Measurements from ENCODE around the gene NFIC.
A peak's percentile ranks its signal among the peaks of the same experiment; 100 is the strongest.

NFIC gene

DNA sequence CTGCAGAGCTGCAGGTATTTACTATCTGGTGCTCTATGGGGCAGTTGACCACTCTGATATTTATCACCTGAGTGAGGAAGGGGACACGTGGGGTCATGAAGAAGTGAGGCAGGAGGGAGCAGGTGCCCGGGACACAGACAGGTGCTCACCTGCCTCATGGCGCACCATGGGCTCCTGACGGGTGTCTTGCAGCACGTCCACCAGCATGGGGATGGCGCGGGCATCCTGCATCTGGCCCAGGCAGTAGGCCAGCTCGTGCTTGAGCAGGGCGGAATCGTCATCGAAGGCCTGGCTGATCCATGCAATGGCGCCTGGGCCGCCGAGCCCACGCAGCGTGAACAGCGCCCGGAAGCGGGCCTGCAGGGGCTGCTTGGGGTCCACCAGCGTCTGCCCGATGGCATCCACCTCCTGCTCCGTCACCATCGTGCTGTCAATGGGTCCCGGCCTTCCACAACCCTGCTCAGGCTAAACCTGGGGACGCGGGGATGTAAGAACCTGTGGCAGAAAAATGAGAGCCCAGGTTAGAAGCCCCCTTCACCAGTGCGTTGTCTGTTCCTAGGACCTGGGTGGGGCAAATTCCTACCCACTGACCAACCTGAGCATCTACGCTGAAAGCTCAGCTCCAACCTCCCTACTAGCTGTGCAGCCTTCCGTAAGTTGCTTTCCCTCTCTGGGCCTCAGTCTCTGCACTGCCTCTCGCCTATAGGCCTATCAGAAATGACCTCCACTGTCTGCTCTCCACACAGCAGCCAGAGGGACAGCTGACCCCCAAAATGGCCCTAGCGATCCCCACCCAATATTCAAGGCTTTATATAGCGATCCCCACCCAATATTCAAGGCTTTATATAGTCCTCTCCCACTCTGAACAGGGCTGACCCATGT lies 130.2 kb downstream of the NFIC start:
- Histone ChIP-seq H3K79me2 (ENCODE audit: insufficient read depth, low read length) (peaks cover 13% of the 10 kb centered on the region), H3K9me2 (ENCODE audit: low read depth, low read length) (no peaks in the 10 kb centered on the region), H3K9ac (ENCODE audit: low read length) (no peak overlapping the region), H3K4me2 (ENCODE audit: low read length) (no peak overlapping the region), H3K4me3 (ENCODE audit: low read depth, low read length, poor library complexity, severe bottlenecking) (no peak overlapping the region), H2AFZ (ENCODE audit: low read length) (no peak overlapping the region), H3K27ac (ENCODE audit: low read depth, low read length, poor library complexity, severe bottlenecking) (no peak overlapping the region), H3K4me1 (ENCODE audit: insufficient read depth, low read length, severe bottlenecking) (peaks cover 22% of the 10 kb centered on the region), H3K27me3 (ENCODE audit: insufficient read depth, low read length) (no peaks in the 10 kb centered on the region), H4K20me1 (ENCODE audit: insufficient read depth, low read length) (no peaks in the 10 kb centered on the region), H3K36me3 (ENCODE audit: insufficient read depth, low read length) (peaks cover 50% of the 10 kb centered on the region), H3K9me3 (ENCODE audit: low read length) (no peaks in the 10 kb centered on the region), H3F3A (ENCODE audit: insufficient read depth, low read length) (no peaks in the 10 kb centered on the region)
- TF ChIP-seq, protein P1, sequence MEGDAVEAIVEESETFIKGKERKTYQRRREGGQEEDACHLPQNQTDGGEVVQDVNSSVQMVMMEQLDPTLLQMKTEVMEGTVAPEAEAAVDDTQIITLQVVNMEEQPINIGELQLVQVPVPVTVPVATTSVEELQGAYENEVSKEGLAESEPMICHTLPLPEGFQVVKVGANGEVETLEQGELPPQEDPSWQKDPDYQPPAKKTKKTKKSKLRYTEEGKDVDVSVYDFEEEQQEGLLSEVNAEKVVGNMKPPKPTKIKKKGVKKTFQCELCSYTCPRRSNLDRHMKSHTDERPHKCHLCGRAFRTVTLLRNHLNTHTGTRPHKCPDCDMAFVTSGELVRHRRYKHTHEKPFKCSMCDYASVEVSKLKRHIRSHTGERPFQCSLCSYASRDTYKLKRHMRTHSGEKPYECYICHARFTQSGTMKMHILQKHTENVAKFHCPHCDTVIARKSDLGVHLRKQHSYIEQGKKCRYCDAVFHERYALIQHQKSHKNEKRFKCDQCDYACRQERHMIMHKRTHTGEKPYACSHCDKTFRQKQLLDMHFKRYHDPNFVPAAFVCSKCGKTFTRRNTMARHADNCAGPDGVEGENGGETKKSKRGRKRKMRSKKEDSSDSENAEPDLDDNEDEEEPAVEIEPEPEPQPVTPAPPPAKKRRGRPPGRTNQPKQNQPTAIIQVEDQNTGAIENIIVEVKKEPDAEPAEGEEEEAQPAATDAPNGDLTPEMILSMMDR (IDR thresholded peaks at IDR 0.05; ENCODE audit: low read length), result no peak
- TF ChIP-seq EZH2 (IDR thresholded peaks at IDR 0.05; ENCODE audit: borderline replicate concordance, low read length), result no peak

DNA sequence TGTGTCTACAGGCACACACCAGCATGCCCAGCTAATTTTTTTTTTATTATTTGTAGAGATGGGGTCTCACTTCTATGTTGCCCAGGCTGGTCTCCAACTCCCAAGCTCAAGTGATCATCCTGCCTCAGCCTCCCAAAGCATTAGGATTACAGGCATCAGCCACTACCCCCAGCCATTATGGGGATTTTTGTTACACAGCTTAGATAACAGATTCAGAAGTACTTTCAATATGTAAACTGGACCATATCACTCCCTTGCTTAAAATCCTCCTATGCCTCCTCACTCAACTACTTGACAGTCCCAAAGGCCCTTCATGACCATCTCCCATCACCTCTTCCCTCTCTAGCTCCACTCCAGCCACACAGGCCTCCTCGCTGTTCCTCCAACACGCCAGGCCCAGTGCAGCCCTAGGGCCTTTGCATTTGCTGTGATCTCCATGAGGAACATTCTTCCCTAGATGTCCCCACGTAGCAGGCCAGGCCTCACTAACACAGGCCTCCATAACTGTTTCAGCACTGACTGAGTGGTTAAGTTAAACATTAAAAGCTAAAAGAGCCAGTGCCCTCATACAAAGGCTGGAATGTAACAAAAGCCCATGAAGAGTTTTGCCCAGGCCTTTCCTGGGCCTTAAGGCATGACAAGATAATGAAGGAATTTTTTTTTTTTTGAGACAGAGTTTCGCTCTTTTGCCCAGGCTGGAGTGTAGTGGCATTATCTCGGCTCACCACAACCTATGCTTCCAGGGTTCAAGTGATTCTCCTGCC lies 131.6 kb downstream of the NFIC start:
- Histone ChIP-seq H3K4me1 (ENCODE audit: insufficient read depth, low read length, severe bottlenecking) (peaks cover 22% of the 10 kb centered on the region), H2AFZ (ENCODE audit: low read length) (no peak overlapping the region), H3K9me2 (ENCODE audit: low read depth, low read length) (no peaks in the 10 kb centered on the region), H3K27ac (ENCODE audit: low read depth, low read length, poor library complexity, severe bottlenecking) (no peak overlapping the region), H3K27me3 (ENCODE audit: insufficient read depth, low read length) (no peaks in the 10 kb centered on the region), H4K20me1 (ENCODE audit: insufficient read depth, low read length) (no peaks in the 10 kb centered on the region), H3K4me2 (ENCODE audit: low read length) (no peak overlapping the region), H3K9ac (ENCODE audit: low read length) (no peak overlapping the region), H3K4me3 (ENCODE audit: low read depth, low read length, poor library complexity, severe bottlenecking) (no peak overlapping the region), H3K36me3 (ENCODE audit: insufficient read depth, low read length) (peaks cover 37% of the 10 kb centered on the region), H3F3A (ENCODE audit: insufficient read depth, low read length) (no peaks in the 10 kb centered on the region), H3K79me2 (ENCODE audit: insufficient read depth, low read length) (peaks cover 13% of the 10 kb centered on the region), H3K9me3 (ENCODE audit: low read length) (no peaks in the 10 kb centered on the region)
- TF ChIP-seq, protein P1 (IDR thresholded peaks at IDR 0.05; ENCODE audit: low read length), result no peak
- no peak for TF ChIP-seq EZH2 (IDR thresholded peaks at IDR 0.05; ENCODE audit: borderline replicate concordance, low read length)

DNA sequence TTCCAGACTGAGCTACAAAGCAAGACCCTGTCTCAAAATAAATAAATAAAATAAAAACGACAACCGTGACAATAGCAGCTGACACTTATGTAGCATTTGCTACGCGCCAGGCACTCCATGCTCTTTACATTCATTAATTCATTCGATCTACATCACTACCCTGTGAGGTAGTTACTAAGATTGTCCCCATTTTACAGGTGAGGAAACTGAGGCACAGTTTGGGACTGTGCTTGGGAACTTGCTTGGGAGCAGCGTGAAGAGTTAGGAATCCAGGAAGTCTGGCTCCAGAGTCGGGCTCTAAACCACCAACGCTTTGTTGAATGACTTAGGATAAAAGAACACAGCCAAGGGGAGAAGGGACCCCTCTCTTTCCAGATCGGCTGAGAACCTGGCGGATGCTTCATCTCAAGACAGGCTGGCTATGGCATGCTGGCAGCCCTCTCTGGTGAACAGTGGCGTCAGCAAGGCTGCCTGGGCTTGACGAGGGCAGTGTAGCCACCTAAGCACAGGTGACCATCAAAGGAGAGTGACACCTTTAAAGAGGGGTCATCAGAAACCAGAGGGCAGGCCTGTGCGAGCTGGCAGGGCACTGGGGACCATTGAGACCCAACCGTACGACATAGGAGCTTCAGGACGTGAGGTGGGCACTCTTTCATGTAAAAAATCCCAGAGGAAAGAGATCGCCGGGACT lies 133.5 kb downstream of the NFIC start:
- no peaks in the 10 kb centered on the region for H4K20me1 ChIP-seq (ENCODE audit: insufficient read depth, low read length)
- H3K9ac ChIP-seq (ENCODE audit: low read length), result peak overlapping the region; percentile 98
- no peaks in the 10 kb centered on the region for H3K9me3 ChIP-seq (ENCODE audit: low read length)
- peaks cover 31% of the 10 kb centered on the region for H3K36me3 ChIP-seq (ENCODE audit: insufficient read depth, low read length)
- TF ChIP-seq EZH2 (IDR thresholded peaks at IDR 0.05; ENCODE audit: borderline replicate concordance, low read length), result no peak
- TF ChIP-seq, protein P1 (IDR thresholded peaks at IDR 0.05; ENCODE audit: low read length), result no peak
- H3K27me3 ChIP-seq (ENCODE audit: insufficient read depth, low read length), result no peaks in the 10 kb centered on the region
- H3K9me2 ChIP-seq (ENCODE audit: low read depth, low read length), result no peaks in the 10 kb centered on the region
- peaks cover 13% of the 10 kb centered on the region for H3K4me1 ChIP-seq (ENCODE audit: insufficient read depth, low read length, severe bottlenecking)
- H3F3A ChIP-seq (ENCODE audit: insufficient read depth, low read length), result no peaks in the 10 kb centered on the region
- no peak overlapping the region for H2AFZ ChIP-seq (ENCODE audit: low read length)
- peak overlapping the region; percentile 100 for H3K4me2 ChIP-seq (ENCODE audit: low read length)
- peaks cover 13% of the 10 kb centered on the region for H3K79me2 ChIP-seq (ENCODE audit: insufficient read depth, low read length)
- H3K27ac ChIP-seq (ENCODE audit: low read depth, low read length, poor library complexity, severe bottlenecking), result peak overlapping the region; percentile 68
- H3K4me3 ChIP-seq (ENCODE audit: low read depth, low read length, poor library complexity, severe bottlenecking), result peak overlapping the region; percentile 99

Measured in OCI-LY1 (cell line).